NB4 (cell line): ENCODE measurements around the gene KPNA6.

ENCODE experiments used
- TF ChIP-seq, protein P1 (sequence below): IDR thresholded peaks from one replicate; pipeline ENCODE4 v1.5.1; 2012; ENCODE audit warnings: low read depth, low read length
- TF ChIP-seq, protein P2 (sequence below): IDR thresholded peaks from 2 replicates; pipeline ENCODE4 v1.6.1; 2011; ENCODE audit warnings: low read depth, low read length

DNA sequence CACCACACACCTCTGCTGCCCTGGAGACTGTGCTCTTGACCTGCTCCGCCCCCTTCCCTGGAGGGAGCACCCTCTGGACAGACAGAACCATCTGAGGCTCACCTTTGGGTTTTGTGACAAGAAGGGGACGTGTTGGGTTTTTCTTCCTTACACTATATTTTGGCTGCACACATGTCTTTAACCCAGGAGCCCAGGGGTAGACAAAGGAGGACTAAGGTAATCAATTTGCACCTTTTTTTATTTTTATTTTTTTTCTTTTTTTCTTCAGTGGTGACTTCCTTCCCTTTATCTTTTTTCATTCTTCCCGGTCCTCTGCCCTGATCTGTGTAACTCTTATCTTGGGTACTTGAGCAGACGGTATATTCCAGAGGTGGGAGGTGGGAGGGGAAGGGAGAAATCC, 63.1 kb downstream of the KPNA6 start:
- TF ChIP-seq, protein P1, sequence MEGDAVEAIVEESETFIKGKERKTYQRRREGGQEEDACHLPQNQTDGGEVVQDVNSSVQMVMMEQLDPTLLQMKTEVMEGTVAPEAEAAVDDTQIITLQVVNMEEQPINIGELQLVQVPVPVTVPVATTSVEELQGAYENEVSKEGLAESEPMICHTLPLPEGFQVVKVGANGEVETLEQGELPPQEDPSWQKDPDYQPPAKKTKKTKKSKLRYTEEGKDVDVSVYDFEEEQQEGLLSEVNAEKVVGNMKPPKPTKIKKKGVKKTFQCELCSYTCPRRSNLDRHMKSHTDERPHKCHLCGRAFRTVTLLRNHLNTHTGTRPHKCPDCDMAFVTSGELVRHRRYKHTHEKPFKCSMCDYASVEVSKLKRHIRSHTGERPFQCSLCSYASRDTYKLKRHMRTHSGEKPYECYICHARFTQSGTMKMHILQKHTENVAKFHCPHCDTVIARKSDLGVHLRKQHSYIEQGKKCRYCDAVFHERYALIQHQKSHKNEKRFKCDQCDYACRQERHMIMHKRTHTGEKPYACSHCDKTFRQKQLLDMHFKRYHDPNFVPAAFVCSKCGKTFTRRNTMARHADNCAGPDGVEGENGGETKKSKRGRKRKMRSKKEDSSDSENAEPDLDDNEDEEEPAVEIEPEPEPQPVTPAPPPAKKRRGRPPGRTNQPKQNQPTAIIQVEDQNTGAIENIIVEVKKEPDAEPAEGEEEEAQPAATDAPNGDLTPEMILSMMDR, result no peak
- TF ChIP-seq, protein P2, sequence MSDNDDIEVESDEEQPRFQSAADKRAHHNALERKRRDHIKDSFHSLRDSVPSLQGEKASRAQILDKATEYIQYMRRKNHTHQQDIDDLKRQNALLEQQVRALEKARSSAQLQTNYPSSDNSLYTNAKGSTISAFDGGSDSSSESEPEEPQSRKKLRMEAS, result no peak
